ENCODE data around the gene CENPH. TPM values are rescaled to one million over a fixed set of nuclear protein-coding genes. Genes with fewer than 3 reads are reported as not detected.
"Not testable (repeated sequence)": the region's sequence is repeated elsewhere in the genome, so short reads cannot be mapped to it uniquely, and the experiment has no call there.

The CENPH gene
- total RNA-seq, 5 donors from 2014 or later (not counting 1 experiment from before 2014, with no cell fraction given): 4.1 to 8.4 (median 6.5) TPM

- WGBS (ENCODE audit: insufficient coverage): 100% methylated on average over 1 of the region's 2 CpGs
Observed at GRCh38 chr5:69250593-69250992, 61.2 kb downstream of the CENPH start.

GRCh38 chr5:69252437-69252836 lies 63.1 kb downstream of the CENPH start:
- no peak overlapping the region for H3K27ac Mint-ChIP-seq
- CTCF ChIA-PET: interaction anchor here (0.6 kb wide), 3 partner anchors 11 to 246 kb away, joined by 3 to 9 read pairs (median 3); no protein-coding TSS in a partner anchor
- DNase-seq (no peak), ATAC-seq (replicated peaks in 1 of 4) (no peak)
- Histone ChIP-seq H3K27me3 (replicated peaks in 1 of 2; ENCODE audit: control insufficient read depth in 2 of 2, extremely low read depth in 1 of 2, insufficient read depth in 2 of 2, low read length in 1 of 2) (no peaks in the 10 kb centered on the region), H3K36me3 (ENCODE audit: control insufficient read depth in 2 of 2, extremely low read depth in 1 of 2, insufficient read depth in 1 of 2, low read length in 1 of 2) (peaks cover 0 to 21% of the 10 kb centered on the region in 2 donors), H3K27ac (ENCODE audit: low read length) (no peak overlapping the region), H3K4me1 (ENCODE audit: control insufficient read depth in 1 of 2, extremely low read depth in 1 of 2, insufficient read depth in 2 of 2, low read length in 2 of 2) (no peaks in the 10 kb centered on the region), H3K4me3 (ENCODE audit: control insufficient read depth in 1 of 2, extremely low read depth in 1 of 2, low read length in 1 of 2) (no peak overlapping the region), H3K9me3 (peaks cover 2% of the 10 kb centered on the region)
- H3K9me3 Mint-ChIP-seq: peaks cover 0 to 6% (median 0%) of the 10 kb centered on the region in 3 donors
- no peak overlapping the region for H3K4me3 Mint-ChIP-seq
- H3K27me3 Mint-ChIP-seq: no peaks in the 10 kb centered on the region
- H3K36me3 Mint-ChIP-seq: peaks cover 27% of the 10 kb centered on the region
- WGBS (ENCODE audit: insufficient coverage): no CpG with 5 or more reads among the region's 3 CpGs
- H3K4me1 Mint-ChIP-seq: peaks cover 9 to 12% (median 12%) of the 10 kb centered on the region in 3 donors
- POLR2A ChIA-PET: interaction anchor here in 1 of 2 donors (0.6 kb wide), 1 partner anchor 39 kb away, joined by 10 read pairs; no protein-coding TSS in a partner anchor

More at GRCh38 chr5:69250593-69250992, 61.2 kb downstream of the CENPH start:
- no peak overlapping the region for H3K4me3 ChIP-seq (ENCODE audit: control insufficient read depth in 1 of 2, extremely low read depth in 1 of 2, low read length in 1 of 2)
- Mint-ChIP-seq H3K4me3 (no peak overlapping the region), H3K36me3 (peaks cover 32% of the 10 kb centered on the region), H3K4me1 (peaks cover 24 to 28% (median 26%) of the 10 kb centered on the region in 3 donors), H3K9me3 (peaks cover 0 to 9% (median 3%) of the 10 kb centered on the region in 3 donors), H3K27me3 (no peaks in the 10 kb centered on the region), H3K27ac (no peak overlapping the region)
- POLR2A ChIA-PET: no interaction called here
- H3K27me3 ChIP-seq (replicated peaks in 1 of 2; ENCODE audit: control insufficient read depth in 2 of 2, extremely low read depth in 1 of 2, insufficient read depth in 2 of 2, low read length in 1 of 2): no peaks in the 10 kb centered on the region
- H3K4me1 ChIP-seq (ENCODE audit: control insufficient read depth in 1 of 2, extremely low read depth in 1 of 2, insufficient read depth in 2 of 2, low read length in 2 of 2): no peaks in the 10 kb centered on the region
- peaks cover 0 to 16% of the 10 kb centered on the region in 2 donors for H3K36me3 ChIP-seq (ENCODE audit: control insufficient read depth in 2 of 2, extremely low read depth in 1 of 2, insufficient read depth in 1 of 2, low read length in 1 of 2)
- peaks cover 2% of the 10 kb centered on the region for H3K9me3 ChIP-seq
- CTCF ChIA-PET: interaction anchor here in 1 of 2 donors (0.7 kb wide), 1 partner anchor 84 kb away, joined by 3 read pairs; the partner anchor contains the start of gene CCNB1
- DNase-seq (no peak), ATAC-seq (replicated peaks in 1 of 4) (no peak)
- H3K27ac ChIP-seq (ENCODE audit: low read length): no peak overlapping the region

GRCh38 chr5:69255940-69256339 lies 66.6 kb downstream of the CENPH start:
- ATAC-seq (replicated peaks in 1 of 4); H3K9me3 ChIP-seq; H3K27ac Mint-ChIP-seq; H3K4me1 Mint-ChIP-seq; H3K27me3 Mint-ChIP-seq; H3K27ac ChIP-seq (ENCODE audit: low read length); H3K27me3 ChIP-seq (replicated peaks in 1 of 2; ENCODE audit: control insufficient read depth in 2 of 2, extremely low read depth in 1 of 2, insufficient read depth in 2 of 2, low read length in 1 of 2); H3K9me3 Mint-ChIP-seq; H3K4me3 Mint-ChIP-seq; H3K4me3 ChIP-seq (ENCODE audit: control insufficient read depth in 1 of 2, extremely low read depth in 1 of 2, low read length in 1 of 2); CTCF ChIA-PET; POLR2A ChIA-PET; DNase-seq; H3K4me1 ChIP-seq (ENCODE audit: control insufficient read depth in 1 of 2, extremely low read depth in 1 of 2, insufficient read depth in 2 of 2, low read length in 2 of 2): not testable (repeated sequence)
- no CpG with 5 or more reads among the region's 4 CpGs for WGBS (ENCODE audit: insufficient coverage)
- peaks cover 8 to 31% of the 10 kb centered on the region in 2 donors for H3K36me3 ChIP-seq (ENCODE audit: control insufficient read depth in 2 of 2, extremely low read depth in 1 of 2, insufficient read depth in 1 of 2, low read length in 1 of 2)
- H3K36me3 Mint-ChIP-seq: peaks cover 25% of the 10 kb centered on the region

- Histone ChIP-seq H3K4me1 (ENCODE audit: control insufficient read depth in 1 of 2, extremely low read depth in 1 of 2, insufficient read depth in 2 of 2, low read length in 2 of 2) (no peaks in the 10 kb centered on the region), H3K27ac (ENCODE audit: low read length) (no peak overlapping the region), H3K27me3 (replicated peaks in 1 of 2; ENCODE audit: control insufficient read depth in 2 of 2, extremely low read depth in 1 of 2, insufficient read depth in 2 of 2, low read length in 1 of 2) (no peaks in the 10 kb centered on the region), H3K36me3 (ENCODE audit: control insufficient read depth in 2 of 2, extremely low read depth in 1 of 2, insufficient read depth in 1 of 2, low read length in 1 of 2) (peaks cover 9 to 41% of the 10 kb centered on the region in 2 donors), H3K9me3 (no peaks in the 10 kb centered on the region), H3K4me3 (ENCODE audit: control insufficient read depth in 1 of 2, extremely low read depth in 1 of 2, low read length in 1 of 2) (no peak overlapping the region)
- ATAC-seq (replicated peaks in 1 of 4) (no peak), DNase-seq (no peak)
- no peaks in the 10 kb centered on the region for H3K27me3 Mint-ChIP-seq
- ChIA-PET CTCF (no interaction called here), POLR2A (interaction anchor here (0.5 to 1.0 kb wide), 2 partner anchors 13 to 68 kb away, joined by 3 read pairs; partner anchors contain the start of gene CENPH (in 1 of the 2))
- no peak overlapping the region for H3K4me3 Mint-ChIP-seq
- H3K27ac Mint-ChIP-seq: no peak overlapping the region
- no peaks in the 10 kb centered on the region for H3K4me1 Mint-ChIP-seq
- no peaks in the 10 kb centered on the region for H3K9me3 Mint-ChIP-seq
- peaks cover 35% of the 10 kb centered on the region for H3K36me3 Mint-ChIP-seq
- WGBS (ENCODE audit: insufficient coverage): 100% methylated on average over 1 of the region's 1 CpG
Observed at GRCh38 chr5:69257577-69257976, 68.2 kb downstream of the CENPH start.

Other genes with a start within 250 kb of the CENPH start
- 10 to 100 TPM; 22.2 to 33.0 (median 26.9) TPM for gene SLC30A5, start 95.6 kb upstream of the CENPH start, total RNA-seq
- gene CCNB1, start 22.4 kb upstream of the CENPH start, total RNA-seq: 1 to 10 TPM; 1.6 to 4.1 (median 3.4) TPM
- 10 to 100 TPM; 21.4 to 26.5 (median 22.0) TPM for gene CDK7, start 45.3 kb downstream of the CENPH start, total RNA-seq
- 1 to 10 TPM; 6.6 to 8.1 (median 7.1) TPM for gene CCDC125, start 143.2 kb downstream of the CENPH start, total RNA-seq
- 10 to 100 TPM in 4 of 5 donors, 1 to 10 TPM in 1; 9.5 to 23.8 (median 19.1) TPM for gene AK6, start 179.9 kb downstream of the CENPH start, total RNA-seq
- 10 to 100 TPM; 42.5 to 54.3 (median 50.0) TPM for gene TAF9, start 179.9 kb downstream of the CENPH start, total RNA-seq
- 10 to 100 TPM; 23.1 to 30.7 (median 29.7) TPM for gene RAD17, start 180.2 kb downstream of the CENPH start, total RNA-seq
- gene MARVELD2, start 225.5 kb downstream of the CENPH start, total RNA-seq: 1 to 10 TPM in 2 of 5 donors, under 1 TPM in 3; 0.43 to 1.2 (median 0.75) TPM

All from T-cell (primary cell).